ENCODE results near the gene PBX1. TPM values are rescaled to one million over a fixed set of nuclear protein-coding genes. Genes with fewer than 3 reads are reported as not detected.

The PBX1 gene
- total and polyA plus RNA-seq, 8 donors, result 11.0 to 113 (median 23.0) TPM

GRCh38 chr1:164843743-164844500 is 284.9 kb downstream of the PBX1 start:
- H3K27ac ChIP-seq, result no peak overlapping the region
- no peak for TF ChIP-seq EP300 (IDR thresholded peaks at IDR 0.05)
- TF ChIP-seq POLR2AphosphoS5 (IDR thresholded peaks at IDR 0.05), result no peak
- H3K4me3 ChIP-seq, result no peak overlapping the region
- 79 to 95% (median 89%) methylated on average over 3 of the region's 3 CpGs for WGBS, 5 donors
- H3K9me3 ChIP-seq, result no peaks in the 10 kb centered on the region
- peaks cover 0 to 39% (median 29%) of the 10 kb centered on the region in 4 donors for H3K36me3 ChIP-seq
- H3K4me1 ChIP-seq, result peaks cover 0 to 33% (median 10%) of the 10 kb centered on the region in 4 donors
- intact Hi-C loops (cut with DNase I; ENCODE audit: low total_unique reads), result no loop called here
- no peak for DNase-seq
- no peaks in the 10 kb centered on the region for H3K27me3 ChIP-seq

- Histone ChIP-seq H3K9me3 (no peaks in the 10 kb centered on the region), H3K36me3 (peaks cover 0 to 35% (median 34%) of the 10 kb centered on the region in 4 donors), H3K4me3 (no peak overlapping the region), H3K4me1 (peaks cover 0 to 22% (median 5%) of the 10 kb centered on the region in 4 donors), H3K27me3 (no peaks in the 10 kb centered on the region), H3K27ac (no peak overlapping the region)
- intact Hi-C loops (cut with DNase I; ENCODE audit: low total_unique reads), result no loop called here
- no peak for DNase-seq
- no peak for TF ChIP-seq CTCF (IDR thresholded peaks at IDR 0.05)
- 83 to 92% (median 90%) methylated on average over 13 of the region's 13 CpGs for WGBS, 5 donors
Measured at GRCh38 chr1:164846731-164847691, 288.0 kb downstream of the PBX1 start.

- Histone ChIP-seq H3K4me1 (peaks cover 0 to 9% (median 0%) of the 10 kb centered on the region in 4 donors), H3K4me3 (no peak overlapping the region), H3K27me3 (no peaks in the 10 kb centered on the region), H3K9me3 (no peaks in the 10 kb centered on the region), H3K27ac (no peak overlapping the region), H3K36me3 (peaks cover 0 to 13% (median 12%) of the 10 kb centered on the region in 4 donors)
- no peak for TF ChIP-seq CTCF (IDR thresholded peaks at IDR 0.05)
- TF ChIP-seq POLR2AphosphoS5 (IDR thresholded peaks at IDR 0.05), result no peak
- no peak for TF ChIP-seq EP300 (IDR thresholded peaks at IDR 0.05)
- no peak for TF ChIP-seq POLR2A (IDR thresholded peaks at IDR 0.05)
- intact Hi-C loops (cut with DNase I; ENCODE audit: low total_unique reads), result no loop called here
- 90 to 100% (median 97%) methylated on average over 2 of the region's 2 CpGs for WGBS, 5 donors
- no peak for DNase-seq
Measured at GRCh38 chr1:164853146-164853545, 294.2 kb downstream of the PBX1 start.

- Histone ChIP-seq H3K27ac (no peak overlapping the region), H3K4me3 (no peak overlapping the region), H3K4me1 (peaks cover 0 to 9% (median 0%) of the 10 kb centered on the region in 4 donors), H3K36me3 (no peaks in the 10 kb centered on the region), H3K9me3 (no peaks in the 10 kb centered on the region), H3K27me3 (no peaks in the 10 kb centered on the region)
- 58 to 77% (median 66%) methylated on average over 2 of the region's 2 CpGs for WGBS, 5 donors
- no peak for TF ChIP-seq CTCF (IDR thresholded peaks at IDR 0.05)
- TF ChIP-seq POLR2A (IDR thresholded peaks at IDR 0.05), result no peak
- TF ChIP-seq EP300 (IDR thresholded peaks at IDR 0.05), result no peak
- TF ChIP-seq POLR2AphosphoS5 (IDR thresholded peaks at IDR 0.05), result no peak
- intact Hi-C loops (cut with DNase I; ENCODE audit: low total_unique reads), result no loop called here
- DNase-seq, result no peak
Measured at GRCh38 chr1:164855716-164856329, 296.8 kb downstream of the PBX1 start.
